NCI-H1694 treated with DMSO at 0.1 percent for 48 hours (cell line): Measurements from ENCODE around the gene SLC25A42.
"Not testable (repeated sequence)": the region's sequence is repeated elsewhere in the genome, so short reads cannot be mapped to it uniquely, and the experiment has no call there.

Experiments used
- DNase-seq: peaks from one replicate; lab custom pipeline; 2025; lab: John Stamatoyannopoulos, UW

Gene SLC25A42

DNA sequence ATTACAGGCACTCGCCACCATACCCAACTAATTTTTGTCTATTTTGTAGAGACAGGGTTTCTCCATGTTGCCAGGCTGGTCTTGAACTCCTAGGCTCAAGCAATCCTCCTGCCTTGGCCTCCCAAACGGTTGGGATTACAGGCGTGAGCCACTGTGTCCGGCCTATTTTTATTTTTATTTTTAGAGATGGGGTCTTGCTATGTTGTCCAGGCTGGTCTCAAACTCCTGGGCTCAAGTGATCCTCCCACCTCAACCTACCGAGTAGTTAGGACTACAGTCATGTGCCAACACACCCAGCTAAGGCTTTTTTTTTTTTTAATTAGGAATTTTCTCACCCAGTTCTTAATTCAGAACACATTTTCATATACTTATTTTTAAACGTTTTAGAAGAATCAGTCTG lies 71.9 kb downstream of the SLC25A42 start:
- DNase-seq = not testable (repeated sequence)

DNA sequence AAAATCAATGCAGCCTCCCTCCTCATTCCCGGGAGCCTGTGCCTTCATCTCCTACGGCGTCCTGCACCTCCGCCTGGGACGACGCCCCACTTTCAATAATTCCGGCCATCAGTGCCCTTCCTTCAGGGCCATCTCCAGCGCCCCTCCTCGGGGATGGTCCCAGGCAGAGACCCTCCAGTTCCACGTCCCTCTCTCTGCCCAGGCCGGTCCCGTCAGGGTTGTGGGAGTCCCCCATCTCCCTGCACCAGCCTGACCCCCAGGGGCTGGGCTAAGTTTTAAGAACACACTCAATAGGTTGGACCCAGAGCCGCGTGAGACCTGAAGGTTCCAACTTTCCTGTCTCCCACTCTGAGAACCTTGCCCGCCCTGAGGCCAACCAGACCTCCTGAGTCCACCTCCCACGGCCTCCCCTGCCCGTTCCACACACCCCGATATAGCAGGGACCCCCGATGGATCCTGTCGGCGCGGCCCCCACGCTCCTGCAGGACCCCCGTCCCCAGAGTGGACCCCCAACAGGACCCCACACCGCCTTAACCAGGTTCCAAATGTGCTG lies 73.8 kb downstream of the SLC25A42 start:
- no peak for DNase-seq

DNA sequence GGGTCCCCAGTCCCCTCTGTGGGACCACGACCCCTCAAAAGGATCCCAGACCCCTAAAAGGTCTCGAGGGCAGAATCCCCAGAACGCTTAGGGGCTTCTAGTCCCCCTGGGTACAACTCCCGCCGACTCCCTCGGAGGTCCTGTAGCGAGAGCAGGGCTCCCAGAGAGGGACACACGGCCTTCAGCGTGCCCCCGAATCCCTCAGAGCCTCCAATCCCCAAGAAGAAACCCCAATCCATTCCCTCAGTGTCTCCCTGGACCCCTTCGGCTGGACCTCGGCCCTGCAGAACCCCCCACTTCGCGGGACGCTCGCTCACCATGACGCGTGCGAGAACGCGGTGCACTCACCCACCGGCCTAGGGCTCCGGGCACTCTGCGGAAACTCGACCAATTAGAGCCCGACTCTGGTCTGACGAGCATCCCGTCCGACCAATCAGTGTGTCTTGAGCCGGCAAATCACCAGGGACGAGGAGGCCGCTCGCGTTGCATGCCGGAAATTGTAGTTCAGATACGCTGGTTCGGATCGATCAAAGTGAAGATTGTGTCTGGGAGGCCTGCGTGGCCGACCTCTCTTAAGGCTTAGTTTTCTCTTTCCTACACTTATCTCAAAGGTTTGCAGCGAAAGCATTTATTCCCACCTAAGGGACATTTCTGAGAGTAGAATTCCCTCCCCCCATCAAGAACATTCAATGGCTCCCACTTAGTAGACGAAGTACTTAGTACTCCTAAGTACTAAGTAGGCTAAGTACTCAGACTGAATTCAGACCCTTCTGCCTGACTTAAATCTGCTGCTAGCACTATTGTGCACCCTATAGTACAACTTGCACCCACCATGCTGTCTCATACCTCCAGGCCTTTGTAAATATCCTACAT lies 74.6 kb downstream of the SLC25A42 start, which contains the start of gene TMEM161A:
TSS of gene TMEM161A (minus strand) at position 370 of the 873 bp plus-strand sequence. CDS start at position 320, 50 bp downstream.
- DNase-seq = peak; percentile 96

GRCh38 chr19:19139876-19140229 lies 76.1 kb downstream of the SLC25A42 start:
- no peak for DNase-seq

DNA sequence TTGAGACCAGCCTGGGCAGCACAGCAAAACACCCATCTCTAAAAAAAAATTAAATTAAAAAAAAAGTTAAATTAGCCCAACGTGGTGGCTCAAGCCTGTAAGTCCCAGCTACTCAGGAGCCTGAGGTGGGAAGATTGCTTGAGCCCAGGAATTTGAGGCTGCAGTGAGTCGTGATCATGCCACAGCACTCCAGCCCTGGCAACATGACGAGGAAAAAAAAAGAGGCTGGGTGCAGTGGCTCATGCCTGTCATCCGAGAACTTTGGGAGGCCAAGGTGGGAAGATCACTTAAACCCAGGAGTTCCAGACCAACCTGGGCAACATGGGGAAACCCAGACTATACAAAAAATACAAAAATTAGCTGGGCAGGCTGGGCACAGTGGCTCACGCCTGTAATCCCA lies 76.7 kb downstream of the SLC25A42 start:
- no peak for DNase-seq

DNA sequence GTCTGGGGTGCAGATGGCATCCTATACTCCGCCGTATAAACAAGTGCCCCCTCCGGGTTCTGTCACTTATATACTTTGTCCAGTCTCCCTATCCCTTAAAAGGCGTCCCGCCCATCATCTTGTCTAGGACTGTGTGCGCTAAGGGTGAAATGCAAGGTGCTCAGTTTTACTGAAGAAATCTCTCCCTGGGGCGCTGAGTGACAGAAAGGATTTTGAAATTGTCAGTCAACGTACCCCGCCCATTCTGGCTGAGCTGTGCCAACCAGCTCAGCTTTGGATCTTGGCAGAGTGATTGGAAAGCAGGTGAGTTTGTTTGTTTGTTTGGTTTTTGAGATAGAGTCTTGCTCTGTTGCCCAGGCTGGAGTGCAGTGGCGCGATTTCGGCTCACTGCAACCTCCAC lies 78.6 kb downstream of the SLC25A42 start:
- DNase-seq = no peak

DNA sequence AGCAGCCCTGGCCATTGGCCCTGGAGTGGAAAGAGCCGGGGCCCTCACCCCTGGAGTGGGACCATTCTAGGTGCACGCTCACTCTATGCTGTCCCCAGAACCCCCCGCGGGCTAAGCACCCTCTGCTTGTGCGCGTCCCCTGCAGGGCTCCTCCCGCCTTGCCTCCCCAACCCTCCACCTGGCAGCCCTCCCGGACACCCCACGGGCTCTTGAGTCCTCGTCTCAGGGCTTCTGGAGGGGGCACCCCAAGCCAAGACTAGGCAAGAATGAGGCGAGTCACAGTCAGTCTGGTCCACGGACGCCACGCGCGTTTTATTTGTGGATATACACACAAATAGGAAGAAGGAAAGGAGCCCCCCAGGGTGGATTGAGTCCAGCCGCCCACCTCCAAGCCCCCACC lies 81.5 kb downstream of the SLC25A42 start:
- DNase-seq = no peak

DNA sequence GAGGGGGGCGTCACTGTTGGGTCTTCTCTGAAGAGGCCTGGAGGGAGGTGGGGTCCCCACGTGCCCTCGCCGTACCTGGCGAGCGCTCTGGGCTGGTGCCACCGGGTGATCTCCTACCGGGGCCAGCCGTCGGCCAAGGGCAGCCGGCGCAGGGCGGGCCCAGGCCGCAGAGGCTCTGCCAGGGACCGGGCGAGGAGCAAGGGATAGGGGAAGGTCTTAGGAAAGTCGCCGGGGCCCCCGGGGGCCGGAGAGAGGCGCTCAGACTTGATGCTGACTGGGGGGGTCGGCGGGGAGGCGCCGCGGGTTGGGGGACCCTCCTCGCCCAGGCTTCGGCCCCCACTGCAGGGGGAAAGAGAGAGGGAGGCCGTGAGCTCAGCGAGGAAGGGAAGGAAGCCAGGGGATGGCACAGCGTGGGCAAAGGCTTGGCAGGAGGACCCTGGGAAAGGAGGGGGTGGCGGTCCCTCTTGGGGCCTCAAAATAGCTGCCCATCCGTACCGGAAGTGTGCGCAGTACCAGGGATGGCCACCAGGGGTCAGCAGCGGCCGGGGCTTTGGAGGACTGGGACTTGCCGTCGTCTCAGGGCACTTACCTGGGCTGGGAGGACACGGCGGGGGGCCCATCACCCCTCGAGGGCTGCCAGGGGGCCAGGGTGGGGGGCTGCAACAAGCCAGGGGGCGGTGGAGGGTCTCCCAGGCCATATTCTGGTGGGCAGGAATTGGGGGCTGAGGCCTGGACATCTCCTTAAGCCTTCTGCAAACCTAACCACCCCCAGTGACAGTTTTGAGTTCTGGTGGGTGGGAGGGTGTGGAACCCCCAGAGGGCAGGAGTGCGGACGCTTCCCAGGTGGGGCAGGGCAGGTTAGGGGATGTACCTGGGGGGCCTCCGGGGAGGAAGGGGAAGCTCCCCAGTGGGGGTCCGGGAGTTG lies 82.2 kb downstream of the SLC25A42 start:
- DNase-seq = peak; percentile 33

DNA sequence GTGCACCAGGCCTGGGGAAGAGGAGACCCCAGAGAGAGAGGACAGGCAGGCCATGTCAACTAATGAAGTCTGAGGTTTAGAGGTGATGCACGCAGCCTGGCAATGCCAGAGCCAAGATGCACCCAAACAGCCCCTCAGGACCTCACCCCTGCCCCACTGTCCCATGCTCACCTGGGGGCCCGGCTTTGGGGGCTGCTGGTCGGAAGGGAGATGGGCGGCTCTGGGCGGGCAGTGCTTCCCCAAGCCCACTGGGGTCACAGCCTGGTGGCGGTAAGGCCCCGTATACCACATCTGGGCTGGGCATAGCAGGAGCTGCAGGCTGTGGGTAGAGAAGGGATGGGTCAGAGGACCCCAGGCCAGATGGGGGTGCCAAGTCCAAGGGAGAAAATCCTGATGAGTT lies 83.1 kb downstream of the SLC25A42 start:
- DNase-seq = no peak

GRCh38 chr19:19147344-19147743 lies 83.5 kb downstream of the SLC25A42 start:
- no peak for DNase-seq

DNA sequence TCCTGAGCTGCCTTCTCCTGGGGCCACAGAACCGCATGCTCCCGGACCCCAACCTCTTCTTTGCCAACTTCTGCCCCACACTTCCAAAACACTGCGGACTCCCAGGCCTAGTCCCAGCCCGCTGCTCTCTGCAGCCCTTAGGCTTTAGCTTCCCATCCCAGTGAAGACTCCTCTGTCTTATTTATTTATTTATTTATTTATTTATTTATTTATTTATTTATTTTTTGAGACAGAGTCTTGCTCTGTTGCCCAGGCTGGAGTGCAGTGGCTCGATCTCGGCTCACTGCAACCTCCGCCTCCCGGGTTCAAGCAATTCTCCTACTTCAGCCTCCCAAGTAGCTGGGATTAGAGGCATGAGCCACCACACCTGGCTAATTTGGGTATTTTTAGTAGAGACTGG lies 84.7 kb downstream of the SLC25A42 start:
- DNase-seq = not testable (repeated sequence)

DNA sequence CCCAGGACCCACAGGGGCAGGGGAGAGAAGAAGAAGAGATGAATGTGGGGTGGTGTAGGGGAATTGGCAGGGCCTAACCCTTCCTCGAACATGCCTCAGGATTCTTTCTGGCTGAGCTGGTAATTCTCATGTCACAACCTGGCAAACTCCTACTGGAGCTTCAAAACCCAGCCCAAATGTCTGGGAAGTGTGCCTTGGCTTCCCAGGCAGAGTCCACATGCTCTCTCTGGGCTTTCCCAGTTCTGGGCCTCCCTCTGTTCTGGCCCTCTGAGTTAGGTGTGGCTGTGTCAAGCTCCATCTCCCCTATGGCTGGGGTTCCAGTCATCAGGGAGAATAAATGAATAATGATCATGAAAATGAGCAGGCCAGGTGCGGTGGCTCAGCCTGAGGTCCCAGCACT lies 85.6 kb downstream of the SLC25A42 start:
- DNase-seq = no peak

GRCh38 chr19:19151418-19151817 lies 87.6 kb downstream of the SLC25A42 start:
- DNase-seq = no peak

- no peak for DNase-seq
Observed at GRCh38 chr19:19152668-19153384, 89.0 kb downstream of the SLC25A42 start.

DNA sequence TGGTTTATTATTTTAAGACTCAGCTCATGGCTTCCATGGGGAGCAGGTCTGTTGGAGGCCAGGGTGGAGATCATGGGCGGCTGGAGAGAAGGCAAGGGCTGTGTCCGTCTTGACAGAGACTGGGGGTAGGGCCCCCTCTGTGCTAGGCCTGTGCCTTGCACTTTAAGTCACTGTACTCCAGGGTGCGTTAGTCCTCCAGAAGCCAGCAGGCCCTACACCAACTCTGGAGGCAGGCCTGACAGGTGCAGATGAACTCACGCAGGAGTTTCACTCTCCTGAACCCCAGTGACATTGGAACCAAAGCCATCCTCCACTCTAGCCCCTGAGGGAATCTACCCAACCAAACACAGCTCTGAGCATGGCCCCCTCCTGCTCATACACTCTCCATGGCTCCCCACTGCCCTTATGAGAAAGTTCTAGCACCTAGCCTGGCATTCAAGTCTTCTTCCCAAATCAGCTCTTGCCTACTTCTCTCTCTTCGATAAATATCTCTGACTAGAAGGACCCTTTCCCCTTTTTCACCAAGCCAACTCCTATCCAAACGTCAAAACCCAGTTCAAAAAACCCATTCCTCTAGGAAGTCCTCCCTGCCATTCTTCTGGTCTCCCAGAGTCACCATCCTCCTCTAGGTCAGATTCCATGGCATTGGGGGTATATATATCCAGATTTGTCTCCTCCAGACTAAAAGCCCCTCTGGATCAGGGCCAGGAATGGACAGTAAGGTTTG lies 91.1 kb downstream of the SLC25A42 start:
- DNase-seq = no peak

GRCh38 chr19:19155495-19156219 lies 91.9 kb downstream of the SLC25A42 start:
- no peak for DNase-seq

DNA sequence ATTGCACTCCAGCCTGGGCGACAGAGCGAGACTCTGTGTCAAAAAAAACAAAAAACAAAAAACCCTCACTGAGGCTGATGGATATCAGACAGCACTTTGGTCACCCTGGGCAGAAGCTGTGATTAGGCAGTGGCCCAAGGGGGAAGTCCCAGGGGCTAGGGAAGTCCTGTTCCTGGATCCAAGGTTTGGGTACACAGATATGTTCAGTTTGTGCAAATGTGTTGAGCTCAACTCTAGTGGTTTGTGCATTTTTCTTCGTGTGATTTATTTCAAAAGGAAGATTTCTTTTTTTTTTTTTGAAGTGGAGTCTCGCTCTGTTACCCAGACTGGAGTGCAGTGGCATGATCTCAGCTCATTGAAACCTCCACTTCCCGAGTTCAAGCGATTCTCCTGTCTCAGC lies 94.0 kb downstream of the SLC25A42 start:
- DNase-seq = no peak

GRCh38 chr19:19159534-19159933 lies 95.7 kb downstream of the SLC25A42 start:
- DNase-seq = no peak

DNA sequence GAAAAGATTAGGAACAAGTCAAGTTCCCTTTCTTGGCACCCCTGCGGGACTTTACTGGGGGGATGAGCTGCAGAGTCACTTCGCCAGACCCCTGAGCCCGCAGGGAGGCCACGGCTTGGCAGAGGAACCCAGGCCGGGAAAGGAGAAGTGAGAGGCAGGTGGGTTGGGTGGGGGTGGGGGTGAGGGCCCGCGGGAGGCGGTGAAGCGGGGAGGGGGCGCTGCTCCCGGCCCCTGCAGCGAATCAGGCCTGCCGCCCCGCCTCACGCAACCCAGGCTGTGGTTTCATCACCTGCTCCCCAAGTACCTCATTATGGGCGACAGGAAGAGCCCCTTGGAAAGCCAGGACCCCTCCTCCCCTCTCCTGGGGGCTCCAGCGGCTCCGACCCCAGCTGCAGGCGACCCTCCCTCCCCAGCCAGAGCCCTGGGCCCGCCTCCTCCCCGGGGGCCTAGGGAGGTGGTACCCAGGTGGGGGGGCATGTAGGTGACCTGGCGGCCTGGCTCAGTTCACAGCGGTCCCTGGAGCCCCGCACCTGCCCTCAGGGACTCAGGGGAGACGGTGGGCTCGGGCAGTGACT lies 96.8 kb downstream of the SLC25A42 start:
- no peak for DNase-seq

- DNase-seq = no peak
Observed at GRCh38 chr19:19162495-19162894, 98.7 kb downstream of the SLC25A42 start.
